Neural cell (in vitro differentiated cells): ENCODE data around the gene RUFY2. TPM values are rescaled to one million over a fixed set of nuclear protein-coding genes. Genes with fewer than 3 reads are reported as not detected.

ENCODE experiments used
- H2AFZ ChIP-seq: fragments of 200-600, 300-800 bp; sonication (generic), shearing (Covaris generic); 2 replicates; pipeline ENCODE4 v1.6.0; 2014; ENCODE audit warnings: low read depth, mild to moderate bottlenecking, antibody characterized with exemption, low read length, moderate library complexity
- H3F3A ChIP-seq: fragments of 200-600 bp; shearing (Covaris generic); 2 replicates; pipeline ENCODE4 v1.6.1; 2016; ENCODE audit warnings: mild to moderate bottlenecking, moderate library complexity, mixed read lengths, antibody characterized with exemption, low read length; ENCODE audit not compliant: insufficient read depth, poor library complexity, severe bottlenecking
- H3K27ac ChIP-seq: fragments of 200-600, 300-800 bp; sonication (generic), shearing (Covaris generic); 2 replicates; pipeline ENCODE4 v1.5.1; 2014; ENCODE audit warnings: mild to moderate bottlenecking, low read length, moderate library complexity
- H3K27me3 ChIP-seq: fragments of 300-800, 200-600 bp; sonication (generic), shearing (Covaris generic); 2 replicates; pipeline ENCODE4 v1.6.0; 2014; ENCODE audit warnings: mild to moderate bottlenecking, low read depth, low read length, moderate library complexity; ENCODE audit not compliant: insufficient read depth
- H3K36me3 ChIP-seq: fragments of 300-800, 200-600 bp; sonication (generic), shearing (Covaris generic); 2 replicates; pipeline ENCODE4 v1.5.1; 2014; ENCODE audit warnings: mild to moderate bottlenecking, antibody characterized with exemption, low read length, moderate library complexity; ENCODE audit not compliant: insufficient read depth
- H3K4me2 ChIP-seq: fragments of 300-800, 200-600 bp; sonication (generic), shearing (Covaris generic); 2 replicates; pipeline ENCODE4 v1.6.0; 2014; ENCODE audit warnings: mild to moderate bottlenecking, low read length
- H3K4me3 ChIP-seq: fragments of 300-800, 200-600 bp; sonication (generic), shearing (Covaris generic); 2 replicates; pipeline ENCODE4 v1.5.1; 2014; ENCODE audit warnings: mild to moderate bottlenecking, low read length, moderate library complexity
- H3K79me2 ChIP-seq: fragments of 200-600 bp; shearing (Covaris generic); replicated peaks from 2 replicates; pipeline ENCODE4 v1.6.0; 2014; ENCODE audit warnings: mild to moderate bottlenecking, low read length, moderate library complexity; ENCODE audit not compliant: insufficient read depth
- H3K9ac ChIP-seq: fragments of 300-800, 200-600 bp; sonication (generic), shearing (Covaris generic); 2 replicates; pipeline ENCODE4 v1.6.1; 2016; ENCODE audit warnings: mild to moderate bottlenecking, low read length, mixed read lengths
- H3K9me2 ChIP-seq: fragments of 200-600 bp; shearing (Covaris generic); 2 replicates; pipeline ENCODE4 v1.6.1; 2016; ENCODE audit warnings: mild to moderate bottlenecking, low read length, mixed read lengths; ENCODE audit not compliant: insufficient read depth
- H3K9me3 ChIP-seq: fragments of 200-600, 300-800 bp; sonication (generic), shearing (Covaris generic); 2 replicates; pipeline ENCODE4 v1.6.1; 2016; ENCODE audit warnings: mild to moderate bottlenecking, mixed run types, low read length, moderate library complexity, mixed read lengths
- H4K20me1 ChIP-seq: fragments of 200-600 bp; shearing (Covaris generic); 2 replicates; pipeline ENCODE4 v1.6.1; 2016; ENCODE audit warnings: mild to moderate bottlenecking, mixed run types; ENCODE audit not compliant: insufficient read depth
- EP300 ChIP-seq: fragments of 450-650 bp; conservative IDR thresholded peaks from 2 replicates; pipeline ENCODE4 v1.6.1; 2014; ENCODE audit warnings: antibody characterized with exemption, mild to moderate bottlenecking, moderate library complexity; ENCODE audit not compliant: poor library complexity, severe bottlenecking
- EZH2 ChIP-seq: fragments of 200-600, 300-800 bp; shearing (Covaris generic), sonication (generic); IDR thresholded peaks from 2 replicates; pipeline ENCODE4 v1.6.1; 2014; ENCODE audit warnings: antibody characterized with exemption, low read length, borderline replicate concordance, mild to moderate bottlenecking; ENCODE audit not compliant: insufficient read depth, poor library complexity, severe bottlenecking
- MXI1 ChIP-seq: fragments of 450-650 bp; conservative IDR thresholded peaks from 2 replicates; pipeline ENCODE4 v1.6.1; 2014; ENCODE audit warnings: antibody characterized with exemption, mild to moderate bottlenecking; ENCODE audit not compliant: poor library complexity, severe bottlenecking
- POLR2AphosphoS5 ChIP-seq: IDR thresholded peaks from 2 replicates; pipeline ENCODE4 v1.6.1; 2012
- RAD21 ChIP-seq: fragments of 450-650 bp; conservative IDR thresholded peaks from 2 replicates; pipeline ENCODE4 v1.6.1; 2014; ENCODE audit warnings: antibody characterized with exemption, mild to moderate bottlenecking, moderate library complexity
- SMC3 ChIP-seq: fragments of 450-650 bp; conservative IDR thresholded peaks from 2 replicates; pipeline ENCODE4 v1.6.1; 2014; ENCODE audit warnings: antibody characterized with exemption, mild to moderate bottlenecking, moderate library complexity; ENCODE audit not compliant: poor library complexity
- TAF1 ChIP-seq: IDR thresholded peaks from 2 replicates; pipeline ENCODE4 v1.6.1; 2012; ENCODE audit warnings: low read depth
- polyA plus RNA-seq: library from polyadenylated mRNA; depleted of rRNA; stranded (reverse); fragments of >200 nt; gene quantifications from 2 replicates; pipeline ENCODE4 v1.2.3, GENCODE V29; 2014
- TF ChIP-seq, protein P1 (sequence below): IDR thresholded peaks from 2 replicates; pipeline ENCODE4 v1.6.1; 2012; ENCODE audit warnings: borderline replicate concordance
- TF ChIP-seq, protein P2 (sequence below): fragments of 450-650 bp; IDR thresholded peaks from 2 replicates; pipeline ENCODE4 v1.5.1; 2014; ENCODE audit warnings: antibody characterized with exemption, mild to moderate bottlenecking, moderate library complexity; ENCODE audit not compliant: poor library complexity, severe bottlenecking

The RUFY2 gene
- polyA plus RNA-seq, 1 donor from 2014 or later = 168 TPM

GRCh38 chr10:68446179-68446578, 39.1 kb upstream of the RUFY2 start:
- Histone ChIP-seq H3K36me3 (no peaks in the 10 kb centered on the region), H4K20me1 (no peaks in the 10 kb centered on the region), H3F3A (no peaks in the 10 kb centered on the region), H3K4me2 (no peak overlapping the region), H3K79me2 (no peaks in the 10 kb centered on the region), H3K27ac (no peak overlapping the region), H3K27me3 (no peaks in the 10 kb centered on the region), H3K4me3 (no peak overlapping the region), H2AFZ (no peak overlapping the region), H3K9ac (no peak overlapping the region), H3K9me2 (no peaks in the 10 kb centered on the region), H3K9me3 (no peaks in the 10 kb centered on the region)
- TF ChIP-seq EZH2 (no peak), RAD21 (no peak), MXI1 (no peak), TAF1 (no peak), SMC3 (no peak)

- Histone ChIP-seq H3K36me3 (no peaks in the 10 kb centered on the region), H3K27ac (no peak overlapping the region), H3K9me3 (no peaks in the 10 kb centered on the region), H3K9me2 (no peaks in the 10 kb centered on the region), H3K4me2 (no peak overlapping the region), H4K20me1 (no peaks in the 10 kb centered on the region), H3K27me3 (no peaks in the 10 kb centered on the region), H3F3A (no peaks in the 10 kb centered on the region), H3K79me2 (no peaks in the 10 kb centered on the region), H3K4me3 (no peak overlapping the region), H3K9ac (no peak overlapping the region), H2AFZ (no peak overlapping the region)
- TF ChIP-seq TAF1 (no peak), EZH2 (no peak), RAD21 (no peak), MXI1 (no peak), POLR2AphosphoS5 (no peak), SMC3 (no peak)
- TF ChIP-seq, protein P1, sequence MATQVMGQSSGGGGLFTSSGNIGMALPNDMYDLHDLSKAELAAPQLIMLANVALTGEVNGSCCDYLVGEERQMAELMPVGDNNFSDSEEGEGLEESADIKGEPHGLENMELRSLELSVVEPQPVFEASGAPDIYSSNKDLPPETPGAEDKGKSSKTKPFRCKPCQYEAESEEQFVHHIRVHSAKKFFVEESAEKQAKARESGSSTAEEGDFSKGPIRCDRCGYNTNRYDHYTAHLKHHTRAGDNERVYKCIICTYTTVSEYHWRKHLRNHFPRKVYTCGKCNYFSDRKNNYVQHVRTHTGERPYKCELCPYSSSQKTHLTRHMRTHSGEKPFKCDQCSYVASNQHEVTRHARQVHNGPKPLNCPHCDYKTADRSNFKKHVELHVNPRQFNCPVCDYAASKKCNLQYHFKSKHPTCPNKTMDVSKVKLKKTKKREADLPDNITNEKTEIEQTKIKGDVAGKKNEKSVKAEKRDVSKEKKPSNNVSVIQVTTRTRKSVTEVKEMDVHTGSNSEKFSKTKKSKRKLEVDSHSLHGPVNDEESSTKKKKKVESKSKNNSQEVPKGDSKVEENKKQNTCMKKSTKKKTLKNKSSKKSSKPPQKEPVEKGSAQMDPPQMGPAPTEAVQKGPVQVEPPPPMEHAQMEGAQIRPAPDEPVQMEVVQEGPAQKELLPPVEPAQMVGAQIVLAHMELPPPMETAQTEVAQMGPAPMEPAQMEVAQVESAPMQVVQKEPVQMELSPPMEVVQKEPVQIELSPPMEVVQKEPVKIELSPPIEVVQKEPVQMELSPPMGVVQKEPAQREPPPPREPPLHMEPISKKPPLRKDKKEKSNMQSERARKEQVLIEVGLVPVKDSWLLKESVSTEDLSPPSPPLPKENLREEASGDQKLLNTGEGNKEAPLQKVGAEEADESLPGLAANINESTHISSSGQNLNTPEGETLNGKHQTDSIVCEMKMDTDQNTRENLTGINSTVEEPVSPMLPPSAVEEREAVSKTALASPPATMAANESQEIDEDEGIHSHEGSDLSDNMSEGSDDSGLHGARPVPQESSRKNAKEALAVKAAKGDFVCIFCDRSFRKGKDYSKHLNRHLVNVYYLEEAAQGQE = no peak
Observed at GRCh38 chr10:68442971-68443370, 35.9 kb upstream of the RUFY2 start.

DNA sequence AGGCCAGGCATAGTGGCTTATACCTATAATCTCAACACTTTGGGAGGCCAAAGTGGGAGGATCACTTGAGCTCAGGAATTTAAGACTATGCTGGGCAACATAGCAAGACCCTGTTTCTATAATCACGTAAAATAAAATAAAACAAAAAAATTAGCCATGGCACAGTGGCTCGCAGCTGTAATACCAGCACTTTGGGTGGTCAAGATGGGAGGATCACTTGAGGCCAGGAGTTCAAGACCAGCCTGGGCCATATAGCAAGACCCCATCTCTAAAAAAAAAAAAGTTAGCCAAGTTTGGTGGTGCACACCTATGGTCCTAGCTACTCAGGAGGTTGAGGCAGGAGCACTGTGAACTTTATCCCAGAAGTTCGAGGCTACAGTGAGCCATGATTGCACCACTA, 33.8 kb upstream of the RUFY2 start:
- Histone ChIP-seq H2AFZ (no peak overlapping the region), H3K36me3 (no peaks in the 10 kb centered on the region)

More for the DNA sequence above, 33.8 kb upstream of the RUFY2 start:
- Histone ChIP-seq H3K79me2 (no peaks in the 10 kb centered on the region), H3K4me2 (no peak overlapping the region), H3F3A (no peaks in the 10 kb centered on the region), H3K27ac (no peak overlapping the region), H3K9ac (no peak overlapping the region), H4K20me1 (no peaks in the 10 kb centered on the region), H3K27me3 (no peaks in the 10 kb centered on the region), H3K4me3 (no peak overlapping the region), H3K9me2 (no peaks in the 10 kb centered on the region), H3K9me3 (no peaks in the 10 kb centered on the region)
- TF ChIP-seq TAF1 (no peak), POLR2AphosphoS5 (no peak), EP300 (no peak), MXI1 (no peak), RAD21 (no peak), SMC3 (no peak), EZH2 (no peak)
- TF ChIP-seq, protein P1 = no peak
- TF ChIP-seq, protein P2, sequence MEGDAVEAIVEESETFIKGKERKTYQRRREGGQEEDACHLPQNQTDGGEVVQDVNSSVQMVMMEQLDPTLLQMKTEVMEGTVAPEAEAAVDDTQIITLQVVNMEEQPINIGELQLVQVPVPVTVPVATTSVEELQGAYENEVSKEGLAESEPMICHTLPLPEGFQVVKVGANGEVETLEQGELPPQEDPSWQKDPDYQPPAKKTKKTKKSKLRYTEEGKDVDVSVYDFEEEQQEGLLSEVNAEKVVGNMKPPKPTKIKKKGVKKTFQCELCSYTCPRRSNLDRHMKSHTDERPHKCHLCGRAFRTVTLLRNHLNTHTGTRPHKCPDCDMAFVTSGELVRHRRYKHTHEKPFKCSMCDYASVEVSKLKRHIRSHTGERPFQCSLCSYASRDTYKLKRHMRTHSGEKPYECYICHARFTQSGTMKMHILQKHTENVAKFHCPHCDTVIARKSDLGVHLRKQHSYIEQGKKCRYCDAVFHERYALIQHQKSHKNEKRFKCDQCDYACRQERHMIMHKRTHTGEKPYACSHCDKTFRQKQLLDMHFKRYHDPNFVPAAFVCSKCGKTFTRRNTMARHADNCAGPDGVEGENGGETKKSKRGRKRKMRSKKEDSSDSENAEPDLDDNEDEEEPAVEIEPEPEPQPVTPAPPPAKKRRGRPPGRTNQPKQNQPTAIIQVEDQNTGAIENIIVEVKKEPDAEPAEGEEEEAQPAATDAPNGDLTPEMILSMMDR = no peak
